Measurements from ENCODE around the gene IGSF21.
"Not testable (repeated sequence)": the region's sequence is repeated elsewhere in the genome, so short reads cannot be mapped to it uniquely, and the experiment has no call there.

IGSF21 gene

GRCh38 chr1:18411820-18412641 lies 304.4 kb downstream of the IGSF21 start:
- no peak for DNase-seq

- DNase-seq, result no peak
Measured at GRCh38 chr1:18412882-18413353, 305.3 kb downstream of the IGSF21 start.

GRCh38 chr1:18413541-18414305 lies 306.1 kb downstream of the IGSF21 start:
- peak; percentile 81 for DNase-seq

GRCh38 chr1:18414321-18414720 lies 306.7 kb downstream of the IGSF21 start:
- DNase-seq, result peak; percentile 16

GRCh38 chr1:18414872-18415447 lies 307.4 kb downstream of the IGSF21 start:
- DNase-seq, result no peak

GRCh38 chr1:18415448-18416027 lies 307.9 kb downstream of the IGSF21 start:
- DNase-seq, result no peak

- not testable (repeated sequence) for DNase-seq
Measured at GRCh38 chr1:18416126-18416525, 308.5 kb downstream of the IGSF21 start.

GRCh38 chr1:18417316-18418269 lies 310.0 kb downstream of the IGSF21 start:
- no peak for DNase-seq

GRCh38 chr1:18419113-18419844 lies 311.7 kb downstream of the IGSF21 start:
- DNase-seq, result no peak

- no peak for DNase-seq
Measured at GRCh38 chr1:18419845-18420184, 312.2 kb downstream of the IGSF21 start.

GRCh38 chr1:18422076-18422777 lies 314.6 kb downstream of the IGSF21 start:
- no peak for DNase-seq

GRCh38 chr1:18422954-18423353 lies 315.4 kb downstream of the IGSF21 start:
- no peak for DNase-seq

- no peak for DNase-seq
Measured at GRCh38 chr1:18426580-18426979, 319.0 kb downstream of the IGSF21 start.

Measured in eye (tissue), 1 donor.